WI38 (cell line): ENCODE data around the gene IL1RL1.

Experiments
- H3K4me3 ChIP-seq: 2 replicates; pipeline ENCODE4 v1.5.1; 2011; ENCODE audit warnings: low read depth, mild to moderate bottlenecking, control low read depth, low read length
- CTCF ChIP-seq: IDR thresholded peaks from 2 replicates; pipeline ENCODE4 v1.5.1; 2012; ENCODE audit warnings: low read depth, mild to moderate bottlenecking, control low read depth, low read length

Gene IL1RL1

GRCh38 chr2:102310964-102311640, at the start of gene IL1RL1:
Gene IL1RL1, plus strand, starts transcription at chr2:102311563. Its CDS starts 26,702 bp downstream, at chr2:102338265.
- TF ChIP-seq CTCF = no peak
- H3K4me3 ChIP-seq = no peak within 1 kb of the TSS

GRCh38 chr2:102262216-102263129, 48.9 kb upstream of the IL1RL1 start:
- H3K4me3 ChIP-seq = no peak overlapping the region
- no peak for TF ChIP-seq CTCF

GRCh38 chr2:102264952-102265351, 46.4 kb upstream of the IL1RL1 start:
- TF ChIP-seq CTCF = no peak

GRCh38 chr2:102266204-102266603, 45.2 kb upstream of the IL1RL1 start:
- no peak overlapping the region for H3K4me3 ChIP-seq
- no peak for TF ChIP-seq CTCF

More at GRCh38 chr2:102264952-102265351, 46.4 kb upstream of the IL1RL1 start:
- no peak overlapping the region for H3K4me3 ChIP-seq

- no peak overlapping the region for H3K4me3 ChIP-seq
- TF ChIP-seq CTCF = no peak
Observed at GRCh38 chr2:102267774-102268173, 43.6 kb upstream of the IL1RL1 start.

GRCh38 chr2:102268510-102269199, 42.7 kb upstream of the IL1RL1 start:
- H3K4me3 ChIP-seq = no peak overlapping the region
- no peak for TF ChIP-seq CTCF
